NCI-H446 (cell line): ENCODE data around the gene ETNK2.
A peak's percentile ranks its signal among the peaks of the same experiment; 100 is the strongest.

ENCODE experiments used
- DNase-seq, 2 experiments: peaks; one replicate each; lab custom pipeline; 2025; lab: John Stamatoyannopoulos, UW

ETNK2 gene, protein sequence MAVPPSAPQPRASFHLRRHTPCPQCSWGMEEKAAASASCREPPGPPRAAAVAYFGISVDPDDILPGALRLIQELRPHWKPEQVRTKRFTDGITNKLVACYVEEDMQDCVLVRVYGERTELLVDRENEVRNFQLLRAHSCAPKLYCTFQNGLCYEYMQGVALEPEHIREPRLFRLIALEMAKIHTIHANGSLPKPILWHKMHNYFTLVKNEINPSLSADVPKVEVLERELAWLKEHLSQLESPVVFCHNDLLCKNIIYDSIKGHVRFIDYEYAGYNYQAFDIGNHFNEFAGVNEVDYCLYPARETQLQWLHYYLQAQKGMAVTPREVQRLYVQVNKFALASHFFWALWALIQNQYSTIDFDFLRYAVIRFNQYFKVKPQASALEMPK

DNA sequence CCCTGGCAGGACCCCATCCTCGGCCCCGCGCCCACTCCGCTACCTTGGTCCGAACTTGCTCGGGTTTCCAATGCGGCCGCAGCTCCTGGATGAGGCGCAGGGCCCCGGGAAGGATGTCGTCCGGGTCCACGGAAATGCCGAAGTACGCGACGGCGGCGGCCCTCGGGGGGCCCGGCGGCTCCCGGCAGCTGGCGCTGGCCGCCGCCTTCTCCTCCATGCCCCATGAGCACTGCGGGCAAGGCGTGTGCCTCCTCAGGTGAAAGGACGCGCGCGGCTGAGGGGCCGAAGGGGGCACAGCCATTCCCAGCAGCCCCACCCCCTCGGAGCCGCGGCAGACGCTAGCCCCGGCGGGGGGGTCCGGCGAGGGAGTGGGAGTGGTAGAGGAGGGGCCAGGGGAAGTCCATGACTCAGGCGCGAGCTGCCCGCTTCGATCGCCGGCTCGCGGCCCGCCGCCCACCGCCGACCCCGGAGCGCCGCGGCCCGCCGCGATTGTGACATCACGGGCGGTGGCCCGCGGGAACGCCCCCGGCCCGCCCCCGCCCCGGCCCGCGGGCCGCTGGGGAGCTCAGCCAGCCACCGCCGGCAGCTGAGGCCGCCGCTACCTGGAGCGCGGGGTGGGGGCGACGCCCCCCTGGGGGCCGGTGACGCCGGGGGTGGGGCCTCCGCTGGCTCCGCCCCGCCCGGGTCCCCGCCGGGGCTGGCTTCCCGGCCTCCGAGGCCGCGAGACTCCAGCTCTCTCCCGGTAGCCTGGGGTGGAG, at the start of gene ETNK2:
ETNK2 (minus strand) TSS at position 493 of the 758 bp plus-strand sequence; CDS start at position 301, 192 bp downstream.
- peak in 1 of 2 experiments; percentile 72 for DNase-seq

DNA sequence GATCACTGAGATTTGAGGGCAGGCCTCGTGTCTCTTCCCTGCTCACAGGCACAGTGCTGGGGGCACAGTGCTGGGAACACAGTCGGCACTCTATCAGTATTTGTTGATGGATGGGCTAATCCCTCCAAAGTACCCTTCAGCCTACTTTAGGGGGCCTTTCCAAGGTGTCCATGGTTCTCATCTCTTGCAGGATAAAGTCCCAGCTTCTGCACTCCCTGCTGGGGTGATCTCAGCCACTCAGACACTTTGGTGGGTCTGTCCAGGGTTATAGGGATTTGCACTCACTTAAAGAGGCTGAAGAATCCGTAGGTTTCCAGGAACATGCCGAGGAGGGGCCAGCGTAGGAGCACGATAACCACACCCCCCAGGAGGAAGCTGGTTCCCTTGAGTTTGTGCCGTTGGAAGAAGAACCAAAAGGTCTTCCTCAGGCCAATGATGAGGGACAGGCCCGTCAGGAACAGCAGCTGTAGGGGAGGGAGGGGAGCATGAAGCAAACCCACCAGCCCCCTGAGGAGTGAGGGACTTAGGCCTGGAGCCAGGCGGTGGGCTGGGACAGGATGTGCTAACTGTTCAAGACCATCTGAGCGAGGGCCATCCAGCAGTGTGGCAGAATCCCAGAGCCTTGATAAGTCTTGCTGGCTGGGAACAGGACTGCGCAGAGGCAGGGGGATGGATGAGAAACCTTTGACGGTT, 49.6 kb upstream of the ETNK2 start:
- no peak for DNase-seq

- DNase-seq: peak; percentile 45 to 72
These were observed 47.7 kb upstream of the ETNK2 start for GRCh38 chr1:204199579-204199978.

GRCh38 chr1:204198348-204199340, 46.8 kb upstream of the ETNK2 start:
- peak; percentile 32 to 64 for DNase-seq

DNA sequence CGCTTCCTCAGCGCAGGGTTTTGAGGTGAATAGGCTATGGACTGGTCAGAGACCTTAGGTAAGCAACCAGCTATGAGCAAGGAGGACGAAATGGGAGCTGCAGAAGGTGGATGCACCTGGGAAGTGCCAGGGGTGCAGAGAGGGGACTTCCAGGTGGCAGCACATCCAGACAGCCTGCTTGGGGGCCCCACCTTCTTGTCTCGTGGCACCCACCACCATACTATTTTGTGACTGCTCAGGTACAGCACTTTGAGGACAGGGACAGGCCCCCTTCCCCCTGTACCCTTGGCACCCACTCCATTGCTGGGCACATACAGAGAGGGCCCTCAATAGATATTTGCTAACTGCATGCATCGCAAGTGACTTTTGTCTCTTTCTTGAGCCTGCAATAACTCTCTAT, 45.2 kb upstream of the ETNK2 start:
- no peak for DNase-seq

DNA sequence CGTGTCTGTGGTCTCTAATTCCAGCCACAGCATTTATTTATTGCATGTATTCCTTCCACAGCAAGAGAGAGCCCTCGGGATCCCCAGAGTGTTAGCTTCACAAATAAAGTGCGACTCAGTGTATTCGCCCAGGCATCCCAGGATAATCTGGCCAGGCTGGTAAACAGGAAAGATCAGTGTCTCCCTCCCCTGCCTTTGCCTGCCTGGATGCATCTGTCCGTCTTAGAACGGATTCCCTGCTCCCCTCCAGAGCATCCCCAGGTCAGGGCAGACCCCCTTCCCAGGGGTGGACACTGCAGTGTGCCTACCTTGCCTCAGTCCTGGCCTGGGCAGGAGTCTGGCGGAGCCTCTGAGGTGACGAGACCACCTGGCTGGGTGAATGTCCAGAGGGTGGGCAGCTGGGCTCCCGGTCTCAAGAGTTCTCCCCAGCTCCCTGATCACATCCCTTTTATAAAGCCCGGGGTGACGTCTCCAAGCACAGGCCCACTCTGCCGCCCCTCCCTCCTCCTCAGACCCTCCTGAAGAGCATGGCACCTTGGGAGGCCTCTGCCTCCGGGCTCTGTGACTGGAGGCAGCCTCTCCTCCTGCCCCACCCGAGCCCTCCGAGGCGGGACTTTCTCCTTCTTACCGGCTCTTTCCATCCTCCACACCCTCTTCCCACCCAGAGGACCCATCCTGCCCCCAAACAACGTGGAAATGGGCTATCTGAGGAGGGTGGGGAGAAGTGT, 44.4 kb upstream of the ETNK2 start, which contains the start of gene KISS1:
KISS1 (minus strand) TSS at position 424 of the 728 bp plus-strand sequence. CDS start 3,615 bp downstream, outside the sequence.
- no peak for DNase-seq

DNA sequence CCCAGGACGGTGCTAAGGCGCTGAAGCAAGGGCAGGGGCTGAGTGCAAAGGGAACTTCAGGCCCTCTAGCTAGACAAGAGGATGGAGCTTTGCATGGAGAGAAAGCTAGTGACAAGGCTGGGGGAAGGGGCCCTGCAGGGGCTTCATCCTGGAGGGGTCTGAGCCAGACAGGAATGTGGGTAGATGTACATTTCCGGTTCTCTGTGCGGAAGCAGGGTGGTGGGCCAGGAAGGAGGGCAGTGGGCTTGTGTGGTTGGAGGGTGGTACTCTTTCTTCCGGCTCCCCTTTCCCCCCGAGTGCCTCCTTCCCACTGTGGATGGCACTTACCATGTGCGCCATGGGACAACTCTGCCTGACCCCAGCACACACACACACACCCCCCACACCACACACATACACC, 42.9 kb upstream of the ETNK2 start:
- no peak for DNase-seq

GRCh38 chr1:204194080-204194479, 42.2 kb upstream of the ETNK2 start:
- DNase-seq: no peak

GRCh38 chr1:204192589-204193352, 40.9 kb upstream of the ETNK2 start:
- DNase-seq: no peak

- no peak for DNase-seq
These were observed 40.2 kb upstream of the ETNK2 start for GRCh38 chr1:204192046-204192445.

GRCh38 chr1:204191456-204191855, 39.6 kb upstream of the ETNK2 start:
- peak; percentile 63 to 83 for DNase-seq

DNA sequence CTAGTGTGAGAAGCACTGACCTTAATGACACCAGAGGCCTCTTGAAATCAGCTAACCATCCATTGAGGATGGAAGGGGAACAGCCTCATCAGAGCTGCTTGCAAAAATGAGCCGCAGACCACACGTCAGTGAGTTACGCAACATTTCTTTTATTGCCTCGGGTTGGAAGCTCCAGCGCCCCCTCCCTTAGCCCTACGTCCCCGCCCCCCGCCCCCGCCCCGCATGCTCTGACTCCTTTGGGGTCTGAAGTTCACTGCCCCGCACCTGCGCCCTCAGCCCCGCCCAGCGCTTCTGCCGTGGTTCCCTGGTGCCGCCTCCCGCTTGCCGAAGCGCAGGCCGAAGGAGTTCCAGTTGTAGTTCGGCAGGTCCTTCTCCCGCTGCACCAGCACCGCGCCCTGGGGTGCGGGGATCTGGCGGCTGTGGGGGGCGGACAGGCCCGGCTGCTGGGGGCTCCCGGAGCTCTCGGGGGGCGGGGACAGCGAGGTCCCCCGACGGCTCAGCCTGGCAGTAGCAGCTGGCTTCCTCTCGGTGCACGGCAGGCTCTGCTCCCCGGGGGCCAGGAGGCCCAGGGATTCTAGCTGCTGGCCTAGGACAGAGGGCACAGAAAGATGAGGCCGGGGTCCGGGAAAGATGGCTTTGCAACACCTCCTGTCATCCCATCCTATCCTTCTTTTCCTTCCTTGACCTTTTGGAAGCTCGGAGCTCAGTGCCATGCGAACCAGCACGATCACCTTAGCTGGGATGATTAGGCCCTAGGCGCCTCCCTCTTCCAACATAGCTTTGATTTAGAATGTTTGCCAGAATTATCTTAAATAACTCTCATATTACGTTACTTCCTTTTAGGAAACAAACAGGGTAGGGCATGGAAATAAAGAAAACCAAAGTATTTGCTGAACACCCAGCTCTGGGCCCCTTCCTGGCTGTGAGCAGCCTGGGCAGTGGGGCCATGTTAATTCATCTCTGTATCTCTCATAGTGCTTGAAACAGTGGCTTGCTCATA, 38.7 kb upstream of the ETNK2 start:
- DNase-seq: no peak

DNA sequence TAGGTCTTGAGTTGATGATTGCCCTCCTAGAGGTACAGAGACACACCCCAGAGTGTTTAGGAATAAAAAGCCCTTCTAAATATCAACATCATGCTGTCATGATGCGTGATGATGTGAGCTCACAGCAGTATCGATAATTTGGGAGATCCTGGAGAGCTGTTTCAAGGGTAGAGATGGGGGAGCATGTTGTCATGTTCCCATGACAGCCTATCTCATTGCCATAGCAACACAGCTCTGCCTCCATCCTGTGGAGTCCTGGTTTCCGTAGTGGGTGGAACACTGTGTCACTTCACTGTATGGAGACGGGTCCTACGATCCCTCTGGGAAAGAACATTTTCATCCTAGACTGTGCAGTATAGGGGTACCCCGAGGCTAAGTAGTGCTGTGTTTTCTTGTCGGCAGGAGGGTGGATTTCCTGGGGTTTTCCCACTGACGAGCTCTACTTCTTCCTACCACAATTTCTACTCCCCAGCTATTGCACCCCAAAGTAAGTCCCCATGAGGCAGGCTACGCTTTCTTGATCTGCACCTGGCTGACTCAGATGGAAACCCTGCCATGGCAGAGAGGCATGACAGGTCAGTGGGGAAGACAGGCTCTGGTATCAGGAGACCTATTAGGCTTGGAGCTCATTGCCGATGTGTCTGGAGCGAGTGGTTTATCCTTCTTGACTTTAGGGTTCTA, 37.3 kb upstream of the ETNK2 start:
- no peak for DNase-seq

DNA sequence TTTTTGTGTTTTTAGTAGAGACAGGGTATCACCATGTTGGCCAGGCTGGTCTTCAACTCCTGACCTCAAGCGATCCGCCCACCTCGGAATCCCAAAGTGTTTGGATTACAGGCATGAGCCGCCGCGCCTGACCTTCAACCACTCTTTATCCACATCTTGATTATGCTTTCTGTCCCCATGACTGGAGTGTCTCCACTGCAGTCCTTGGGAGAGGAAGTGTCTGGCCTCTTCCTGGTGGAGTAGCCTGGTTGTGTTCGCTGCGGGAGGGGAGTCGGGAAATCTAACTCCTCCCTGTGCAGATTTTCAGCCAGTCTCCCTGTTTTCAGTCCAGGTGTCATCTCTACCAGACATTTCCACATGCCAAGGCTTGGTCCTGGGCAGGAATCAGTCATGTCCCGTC, 34.8 kb upstream of the ETNK2 start:
- no peak for DNase-seq

DNA sequence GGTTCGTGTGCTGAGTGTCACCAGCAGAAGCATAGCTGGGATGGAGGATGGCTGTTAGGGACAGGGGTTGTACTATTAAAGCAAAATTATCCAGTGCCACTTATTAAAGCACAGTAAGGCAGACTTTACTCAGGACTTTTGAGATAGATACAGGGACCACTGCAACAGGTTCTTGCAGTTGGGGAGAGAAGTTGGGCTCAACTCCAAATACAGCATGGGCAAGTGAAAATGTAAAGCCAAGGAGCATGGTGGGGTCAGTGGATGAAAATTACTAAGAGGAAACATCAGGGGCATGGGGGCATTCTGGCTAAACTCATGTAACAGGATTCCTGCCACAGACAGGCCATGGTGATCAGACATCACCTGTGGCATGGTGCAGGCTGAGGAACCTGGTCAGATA, 29.3 kb upstream of the ETNK2 start:
- DNase-seq: no peak

GRCh38 chr1:204180133-204180532, 28.3 kb upstream of the ETNK2 start:
- no peak for DNase-seq

- DNase-seq: no peak
These were observed 26.8 kb upstream of the ETNK2 start for GRCh38 chr1:204178487-204179281.
